Measurements from ENCODE around the gene LAMA5.

- TF ChIP-seq, protein P1, sequence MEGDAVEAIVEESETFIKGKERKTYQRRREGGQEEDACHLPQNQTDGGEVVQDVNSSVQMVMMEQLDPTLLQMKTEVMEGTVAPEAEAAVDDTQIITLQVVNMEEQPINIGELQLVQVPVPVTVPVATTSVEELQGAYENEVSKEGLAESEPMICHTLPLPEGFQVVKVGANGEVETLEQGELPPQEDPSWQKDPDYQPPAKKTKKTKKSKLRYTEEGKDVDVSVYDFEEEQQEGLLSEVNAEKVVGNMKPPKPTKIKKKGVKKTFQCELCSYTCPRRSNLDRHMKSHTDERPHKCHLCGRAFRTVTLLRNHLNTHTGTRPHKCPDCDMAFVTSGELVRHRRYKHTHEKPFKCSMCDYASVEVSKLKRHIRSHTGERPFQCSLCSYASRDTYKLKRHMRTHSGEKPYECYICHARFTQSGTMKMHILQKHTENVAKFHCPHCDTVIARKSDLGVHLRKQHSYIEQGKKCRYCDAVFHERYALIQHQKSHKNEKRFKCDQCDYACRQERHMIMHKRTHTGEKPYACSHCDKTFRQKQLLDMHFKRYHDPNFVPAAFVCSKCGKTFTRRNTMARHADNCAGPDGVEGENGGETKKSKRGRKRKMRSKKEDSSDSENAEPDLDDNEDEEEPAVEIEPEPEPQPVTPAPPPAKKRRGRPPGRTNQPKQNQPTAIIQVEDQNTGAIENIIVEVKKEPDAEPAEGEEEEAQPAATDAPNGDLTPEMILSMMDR (IDR thresholded peaks at IDR 0.05; ENCODE audit: low read depth, low read length): no peak
- TF ChIP-seq EZH2phosphoT487 (IDR thresholded peaks at IDR 0.05; ENCODE audit: low read depth): no peak
These were observed 34.7 kb downstream of the LAMA5 start for GRCh38 chr20:62332421-62332820.

Data from OCI-LY3 (cell line).